Measurements from ENCODE around the gene ANKRD13D. TPM values are rescaled to one million over a fixed set of nuclear protein-coding genes. Genes with fewer than 3 reads are reported as not detected.

The ANKRD13D gene
- total RNA-seq, 1 donor from 2014 or later = 62.9 TPM

GRCh38 chr11:67314218-67314617 is 25.1 kb downstream of the ANKRD13D start:
- Histone ChIP-seq H3K4me1 (peaks cover 46% of the 10 kb centered on the region), H3K4me3 (no peak overlapping the region), H3K36me3 (peaks cover 0 to 9% of the 10 kb centered on the region in 2 donors), H3K27me3 (no peaks in the 10 kb centered on the region), H3K27ac (peak overlapping the region; percentile 81), H3K9me3 (no peaks in the 10 kb centered on the region)
- intact Hi-C loops (cut with DNase I) = no loop called here
- no peak for DNase-seq (ENCODE audit: extremely low spot score in 2 of 2)
- TF ChIP-seq CTCF (IDR thresholded peaks at IDR 0.05) (no peak), POLR2A (IDR thresholded peaks at IDR 0.05) (no peak)

DNA sequence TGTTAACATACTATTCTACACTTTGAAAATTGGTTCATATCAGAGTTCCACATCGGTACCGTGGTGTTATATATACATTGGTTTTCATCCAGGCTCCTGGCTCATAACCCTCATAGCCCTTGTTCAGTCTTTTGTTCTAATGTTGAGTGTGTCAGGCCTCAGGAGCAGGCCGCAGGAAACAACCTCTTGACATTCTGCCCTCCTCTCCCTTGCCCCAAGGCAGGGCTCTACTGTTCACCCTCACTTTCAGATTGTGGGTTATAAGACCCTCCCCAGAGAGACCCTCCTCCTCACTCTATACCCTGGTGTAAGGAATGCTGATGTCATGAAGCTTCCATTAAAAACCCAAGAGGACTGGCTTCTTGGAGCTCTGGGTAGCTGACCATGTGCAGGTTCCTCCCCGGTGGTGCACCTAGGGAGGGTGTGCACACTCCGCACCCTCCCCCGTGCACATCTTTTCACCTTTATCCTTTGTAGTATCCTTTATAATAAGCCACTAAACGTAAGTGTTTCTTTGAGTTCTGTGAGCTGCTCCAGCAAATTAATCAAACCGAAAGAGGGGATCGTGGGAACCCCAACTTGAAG is 26.3 kb downstream of the ANKRD13D start:
- TF ChIP-seq POLR2A (IDR thresholded peaks at IDR 0.05) (no peak), POLR2AphosphoS5 (IDR thresholded peaks at IDR 0.05; ENCODE audit: insufficient read depth in 1 of 2, low read depth in 1 of 2) (no peak), CTCF (IDR thresholded peaks at IDR 0.05) (no peak)
- Histone ChIP-seq H3K4me3 (no peak overlapping the region), H3K27ac (no peak overlapping the region), H3K9me3 (no peaks in the 10 kb centered on the region), H3K36me3 (no peaks in the 10 kb centered on the region), H3K27me3 (no peaks in the 10 kb centered on the region), H3K4me1 (peaks cover 54% of the 10 kb centered on the region)
- intact Hi-C loops (cut with DNase I) = no loop called here
- no peak for DNase-seq (ENCODE audit: extremely low spot score in 2 of 2)

DNA sequence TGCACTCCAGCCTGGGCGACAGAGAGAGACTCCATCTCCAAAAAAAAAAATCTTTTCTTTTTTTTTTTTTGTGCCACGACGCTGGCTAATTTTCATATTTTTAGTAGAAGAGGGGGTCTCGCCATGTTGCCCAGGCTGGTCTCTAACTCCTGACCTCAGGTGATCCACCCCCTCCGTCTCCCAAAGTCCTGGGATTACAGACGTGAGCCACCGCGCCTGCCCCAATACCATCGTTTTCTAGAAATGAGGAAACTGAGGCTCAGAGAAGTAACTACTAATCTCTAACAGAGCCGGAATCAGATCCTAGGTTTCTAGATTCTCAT is 27.7 kb downstream of the ANKRD13D start:
- Histone ChIP-seq H3K27me3 (no peaks in the 10 kb centered on the region), H3K4me3 (peak overlapping the region; percentile 73 to 84), H3K36me3 (no peaks in the 10 kb centered on the region), H3K4me1 (peaks cover 44% of the 10 kb centered on the region), H3K9me3 (no peaks in the 10 kb centered on the region), H3K27ac (peak overlapping the region; percentile 98)
- intact Hi-C loops (cut with DNase I) = loop anchor here (1.0 kb wide), 1 partner anchor 51 kb away; the partner anchor contains the start of gene GRK2
- TF ChIP-seq CTCF (IDR thresholded peaks at IDR 0.05) (no peak), POLR2AphosphoS5 (IDR thresholded peaks at IDR 0.05; ENCODE audit: insufficient read depth in 1 of 2, low read depth in 1 of 2) (no peak), POLR2A (IDR thresholded peaks at IDR 0.05) (no peak)
- no peak for DNase-seq (ENCODE audit: extremely low spot score in 2 of 2)

DNA sequence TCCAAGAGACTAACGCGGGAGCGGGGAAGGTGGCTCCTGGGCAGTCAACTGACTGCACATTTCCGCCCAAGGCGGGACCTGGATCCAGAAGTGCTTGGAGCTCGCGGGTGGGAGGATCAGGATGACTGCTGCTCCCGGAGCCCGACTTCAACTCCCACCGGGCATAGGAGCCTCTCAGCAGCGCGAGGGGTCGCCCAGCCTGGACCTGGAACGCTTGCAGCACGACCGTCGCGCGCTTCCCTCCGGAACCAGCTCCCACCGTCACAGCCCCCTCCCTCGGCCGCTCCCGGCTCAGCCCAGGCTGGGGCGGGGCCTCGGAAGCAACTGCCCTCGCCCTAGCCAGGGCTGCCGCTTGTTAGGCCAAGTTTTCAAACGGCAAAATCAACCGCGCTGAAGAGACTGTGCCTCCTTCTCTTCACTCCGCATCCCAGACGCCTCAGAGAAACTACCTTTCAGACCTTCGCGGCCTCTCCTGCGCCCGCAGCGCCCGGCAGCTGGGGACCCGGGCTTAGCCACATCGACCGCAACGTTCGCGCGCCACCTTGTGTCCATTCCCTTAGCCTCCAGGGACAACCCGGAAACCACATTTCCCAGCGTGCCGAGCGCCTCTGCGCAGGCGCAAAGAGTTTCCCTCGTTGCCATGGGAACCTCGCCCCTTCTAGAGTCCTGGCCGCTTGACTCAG is 28.2 kb downstream of the ANKRD13D start:
- H3K4me1 ChIP-seq = peaks cover 39% of the 10 kb centered on the region
- intact Hi-C loops (cut with DNase I) = loop anchor here (1.0 kb wide), 1 partner anchor 51 kb away; the partner anchor contains the start of gene GRK2

More for the DNA sequence above, 28.2 kb downstream of the ANKRD13D start:
- peak; percentile 95 to 98 for DNase-seq (ENCODE audit: extremely low spot score in 2 of 2)
- no peaks in the 10 kb centered on the region for H3K27me3 ChIP-seq
- peak overlapping the region; percentile 98 for H3K27ac ChIP-seq
- no peaks in the 10 kb centered on the region for H3K36me3 ChIP-seq
- TF ChIP-seq POLR2A (IDR thresholded peaks at IDR 0.05) (peak in 1 of 2 donors; percentile 57), POLR2AphosphoS5 (IDR thresholded peaks at IDR 0.05; ENCODE audit: insufficient read depth in 1 of 2, low read depth in 1 of 2) (peak; percentile 91 to 92), CTCF (IDR thresholded peaks at IDR 0.05) (peak; percentile 97 to 99 (median 98))
- H3K9me3 ChIP-seq = no peaks in the 10 kb centered on the region
- peak overlapping the region; percentile 73 to 84 for H3K4me3 ChIP-seq
